Sigmoid colon (tissue), 7 donors: ENCODE data around the gene SLX4. TPM values are rescaled to one million over a fixed set of nuclear protein-coding genes. Genes with fewer than 3 reads are reported as not detected.

Experiments
- DNase-seq: peaks from one replicate; pipeline ENCODE4 v3.0.0-alpha.2; 2019
- H3K27ac ChIP-seq, 4 donors: fragments of 200-600 bp; sonication (generic); one replicate each; pipeline ENCODE4 v1.5.1; 2016 to 2019; ENCODE audit warnings: mild to moderate bottlenecking in 1 of 4
- H3K27me3 ChIP-seq, 3 donors: fragments of 200-600 bp; sonication (generic); one replicate each; pipeline ENCODE4 v1.5.1; 2019; ENCODE audit warnings: mild to moderate bottlenecking in 1 of 3
- H3K36me3 ChIP-seq, 4 donors: fragments of 200-600 bp; sonication (generic); one replicate each; pipeline ENCODE4 v1.5.1; 2016 to 2019
- H3K4me1 ChIP-seq, 4 donors: fragments of 200-600 bp; sonication (generic); one replicate each; pipeline ENCODE4 v1.5.1; 2017 to 2019
- H3K4me3 ChIP-seq, 4 donors: fragments of 200-600 bp; sonication (generic); one replicate each; pipeline ENCODE4 v1.5.1; 2017 to 2019; ENCODE audit warnings: mild to moderate bottlenecking in 2 of 4, moderate library complexity in 1 of 4
- H3K9me3 ChIP-seq, 4 donors: fragments of 200-600 bp in 3 of 4; sonication (generic) in 3 of 4; one replicate each; pipeline versions ENCODE4 v1.5.1 to v1.6.1; 2013 to 2019
- EP300 ChIP-seq, 4 donors: sonication (generic); formaldehyde crosslinking; IDR thresholded peaks; one replicate each; pipeline ENCODE4 v1.6.1; 2017; ENCODE audit warnings: antibody characterized with exemption in 4 of 4
- POLR2A ChIP-seq, 2 donors: fragments of 450-650 bp; IDR thresholded peaks; one replicate each; pipeline ENCODE4 v1.6.1; 2016; ENCODE audit warnings: antibody characterized with exemption in 2 of 2, mild to moderate bottlenecking in 2 of 2, moderate library complexity in 2 of 2
- POLR2AphosphoS5 ChIP-seq, 4 donors: sonication (generic); formaldehyde crosslinking; IDR thresholded peaks; one replicate each; pipeline ENCODE4 v1.6.1; 2017; ENCODE audit warnings: antibody characterized with exemption in 4 of 4
- WGBS, 2 donors: extraction: QIAGEN DNeasy Blood & Tissue Kit; methylation state at CpG; one replicate each; pipeline ENCODE4 v1.1.7; 2013; 5-methylcytosine and 5-hydroxymethylcytosine counted together
- intact Hi-C: fragments of 100-400 bp; cut with DNase I; formaldehyde crosslinking; loops from one replicate; pipeline ENCODE4 v1.15.1; 2023
- polyA plus RNA-seq, 3 donors: library from polyadenylated mRNA; stranded (reverse); fragments of 200-250 nt; gene quantifications; one replicate each; pipeline ENCODE4 v1.2.3, GENCODE V29; 2013
- total RNA-seq, 4 donors: library from RNA; depleted of rRNA; stranded (reverse); fragments of >200 nt; gene quantifications; one replicate each; pipeline ENCODE4 v1.1.0, GENCODE V29; 2016
- TF ChIP-seq, protein P1 (sequence below), 4 experiments: fragments of 450-650 bp in 3 of 4; fragments of 200-600 bp in 1 of 4; IDR thresholded peaks; one replicate each; pipeline ENCODE4 v1.5.1; 2016 to 2019; ENCODE audit warnings: antibody characterized with exemption in 4 of 4, mild to moderate bottlenecking in 3 of 4, moderate library complexity in 2 of 4
- donor health status: healthy with polysubstance abuse.
- donor health status: Bipolar disorder and iron deficiency.
- donor health status: healthy.

SLX4 gene
- total and polyA plus RNA-seq, 7 donors: under 0.01 to 3.9 (median 2.1) TPM

- Histone ChIP-seq H3K9me3 (no peaks in the 10 kb centered on the region), H3K36me3 (no peaks in the 10 kb centered on the region), H3K4me1 (no peaks in the 10 kb centered on the region), H3K27me3 (no peaks in the 10 kb centered on the region), H3K27ac (no peak overlapping the region), H3K4me3 (no peak overlapping the region)
- no peak for DNase-seq
- WGBS, 2 donors: 96% methylated on average over 43 of the region's 43 CpGs
- intact Hi-C loops: no loop called here
- TF ChIP-seq EP300 (IDR thresholded peaks at IDR 0.05) (no peak), POLR2A (IDR thresholded peaks at IDR 0.05) (no peak), POLR2AphosphoS5 (IDR thresholded peaks at IDR 0.05) (no peak)
- TF ChIP-seq, protein P1, sequence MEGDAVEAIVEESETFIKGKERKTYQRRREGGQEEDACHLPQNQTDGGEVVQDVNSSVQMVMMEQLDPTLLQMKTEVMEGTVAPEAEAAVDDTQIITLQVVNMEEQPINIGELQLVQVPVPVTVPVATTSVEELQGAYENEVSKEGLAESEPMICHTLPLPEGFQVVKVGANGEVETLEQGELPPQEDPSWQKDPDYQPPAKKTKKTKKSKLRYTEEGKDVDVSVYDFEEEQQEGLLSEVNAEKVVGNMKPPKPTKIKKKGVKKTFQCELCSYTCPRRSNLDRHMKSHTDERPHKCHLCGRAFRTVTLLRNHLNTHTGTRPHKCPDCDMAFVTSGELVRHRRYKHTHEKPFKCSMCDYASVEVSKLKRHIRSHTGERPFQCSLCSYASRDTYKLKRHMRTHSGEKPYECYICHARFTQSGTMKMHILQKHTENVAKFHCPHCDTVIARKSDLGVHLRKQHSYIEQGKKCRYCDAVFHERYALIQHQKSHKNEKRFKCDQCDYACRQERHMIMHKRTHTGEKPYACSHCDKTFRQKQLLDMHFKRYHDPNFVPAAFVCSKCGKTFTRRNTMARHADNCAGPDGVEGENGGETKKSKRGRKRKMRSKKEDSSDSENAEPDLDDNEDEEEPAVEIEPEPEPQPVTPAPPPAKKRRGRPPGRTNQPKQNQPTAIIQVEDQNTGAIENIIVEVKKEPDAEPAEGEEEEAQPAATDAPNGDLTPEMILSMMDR (IDR thresholded peaks at IDR 0.05): no peak
Observed at GRCh38 chr16:3564130-3564888, 47.1 kb downstream of the SLX4 start.

DNA sequence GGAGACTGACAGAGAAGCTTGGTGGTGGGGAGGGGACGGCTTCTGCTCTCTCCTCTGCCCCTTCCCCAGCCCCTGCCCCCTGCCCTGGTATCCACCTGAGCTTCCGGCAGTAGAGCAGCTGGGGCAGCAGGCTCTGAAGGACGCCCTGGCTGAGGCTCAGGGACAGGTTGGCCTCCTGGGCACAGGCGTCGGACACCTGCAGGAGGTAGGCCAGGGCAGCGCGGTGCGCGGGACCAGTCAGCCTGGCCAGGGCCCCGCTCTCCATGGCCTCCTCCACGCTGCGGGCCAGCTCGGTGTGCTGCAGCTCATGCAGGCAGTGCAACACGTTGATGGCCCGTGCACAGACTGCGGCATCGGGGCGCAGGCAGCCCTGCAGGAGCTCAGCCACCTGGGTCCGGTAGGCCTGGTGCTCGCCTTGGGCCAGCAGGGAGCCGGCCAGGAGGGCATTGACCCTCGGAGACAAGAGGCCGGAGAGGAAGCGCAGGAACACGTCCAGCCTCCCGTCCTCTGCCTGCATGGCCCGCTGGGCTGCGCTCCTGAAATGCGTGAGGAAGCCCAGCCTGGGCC, 48.4 kb downstream of the SLX4 start:
- Histone ChIP-seq H3K36me3 (no peaks in the 10 kb centered on the region), H3K27ac (no peak overlapping the region), H3K27me3 (no peaks in the 10 kb centered on the region), H3K9me3 (no peaks in the 10 kb centered on the region), H3K4me1 (no peaks in the 10 kb centered on the region), H3K4me3 (no peak overlapping the region)
- intact Hi-C loops: no loop called here
- 95 to 97% methylated on average over 29 of the region's 29 CpGs for WGBS, 2 donors
- TF ChIP-seq POLR2A (IDR thresholded peaks at IDR 0.05) (no peak), POLR2AphosphoS5 (IDR thresholded peaks at IDR 0.05) (no peak)
- TF ChIP-seq, protein P1 (IDR thresholded peaks at IDR 0.05): no peak
- DNase-seq: no peak

- no peak overlapping the region for H3K27ac ChIP-seq
- intact Hi-C loops: no loop called here
- TF ChIP-seq EP300 (IDR thresholded peaks at IDR 0.05) (no peak), POLR2AphosphoS5 (IDR thresholded peaks at IDR 0.05) (no peak), POLR2A (IDR thresholded peaks at IDR 0.05) (no peak)
- TF ChIP-seq, protein P1 (IDR thresholded peaks at IDR 0.05): no peak
- no peak for DNase-seq
- H3K4me3 ChIP-seq: no peak overlapping the region
- H3K36me3 ChIP-seq: no peaks in the 10 kb centered on the region
- H3K27me3 ChIP-seq: no peaks in the 10 kb centered on the region
- no peaks in the 10 kb centered on the region for H3K9me3 ChIP-seq
- WGBS, 2 donors: 93% methylated on average over 15 of the region's 15 CpGs
- H3K4me1 ChIP-seq: no peaks in the 10 kb centered on the region
Observed at GRCh38 chr16:3561626-3562025, 49.8 kb downstream of the SLX4 start.

- Histone ChIP-seq H3K36me3 (no peaks in the 10 kb centered on the region), H3K9me3 (no peaks in the 10 kb centered on the region), H3K27ac (no peak overlapping the region), H3K4me3 (no peak overlapping the region), H3K4me1 (no peaks in the 10 kb centered on the region), H3K27me3 (no peaks in the 10 kb centered on the region)
- intact Hi-C loops: no loop called here
- 93 to 96% methylated on average over 7 of the region's 7 CpGs for WGBS, 2 donors
- TF ChIP-seq EP300 (IDR thresholded peaks at IDR 0.05) (no peak), POLR2AphosphoS5 (IDR thresholded peaks at IDR 0.05) (no peak), POLR2A (IDR thresholded peaks at IDR 0.05) (no peak)
- TF ChIP-seq, protein P1 (IDR thresholded peaks at IDR 0.05): no peak
- no peak for DNase-seq
Observed at GRCh38 chr16:3554351-3554928, 57.0 kb downstream of the SLX4 start.
